GM21423 (cell line): ENCODE data around the gene TLCD3A.
"Not testable (repeated sequence)": the region's sequence is repeated elsewhere in the genome, so short reads cannot be mapped to it uniquely, and the experiment has no call there.

Experiments
- ATAC-seq: cut with Tn5 transposase; IDR thresholded peaks from one replicate; pipeline ENCODE4 v1.9.1; 2021; ENCODE audit warnings: mild to moderate bottlenecking, moderate library complexity; ENCODE audit not compliant: unreplicated experiment

TLCD3A gene

GRCh38 chr17:784143-784542 lies 51.7 kb downstream of the TLCD3A start:
- no peak for ATAC-seq

GRCh38 chr17:785901-786300 lies 53.5 kb downstream of the TLCD3A start:
- ATAC-seq, result not testable (repeated sequence)

GRCh38 chr17:787641-788221 lies 55.3 kb downstream of the TLCD3A start:
- ATAC-seq, result no peak

- ATAC-seq, result no peak
Observed at GRCh38 chr17:788551-788950, 56.2 kb downstream of the TLCD3A start.

- no peak for ATAC-seq
Observed at GRCh38 chr17:789160-789840, 56.9 kb downstream of the TLCD3A start.

- not testable (repeated sequence) for ATAC-seq
Observed at GRCh38 chr17:789931-790873, 57.8 kb downstream of the TLCD3A start.

GRCh38 chr17:790874-791247 lies 58.5 kb downstream of the TLCD3A start:
- ATAC-seq, result not testable (repeated sequence)

GRCh38 chr17:791829-792228 lies 59.4 kb downstream of the TLCD3A start:
- no peak for ATAC-seq

GRCh38 chr17:792277-792676 lies 59.9 kb downstream of the TLCD3A start:
- ATAC-seq, result no peak
